HEK293 (cell line): ENCODE results near the gene KCTD6.

ENCODE experiments used
- KLF1 ChIP-seq: fragments of 450-650 bp; formaldehyde crosslinking; IDR thresholded peaks from 2 replicates; pipeline ENCODE4 v1.5.1; 2016; ENCODE audit warnings: missing biosample characterization, missing genetic modification characterization
- MYNN ChIP-seq: fragments of 450-650 bp; formaldehyde crosslinking; IDR thresholded peaks from 2 replicates; pipeline ENCODE4 v1.5.1; 2016; ENCODE audit warnings: missing biosample characterization, missing genetic modification characterization, borderline replicate concordance
- REST ChIP-seq: fragments of 450-650 bp; formaldehyde crosslinking; IDR thresholded peaks from 2 replicates; pipeline ENCODE4 v1.5.1; 2016; ENCODE audit warnings: missing biosample characterization, missing genetic modification characterization
- ZEB2 ChIP-seq: fragments of 450-650 bp; formaldehyde crosslinking; IDR thresholded peaks from 2 replicates; pipeline ENCODE4 v1.5.1; 2016; ENCODE audit warnings: missing biosample characterization, missing genetic modification characterization
- ZFP37 ChIP-seq: fragments of 450-650 bp; formaldehyde crosslinking; IDR thresholded peaks from 2 replicates; pipeline ENCODE4 v1.5.1; 2016; ENCODE audit warnings: missing biosample characterization, missing genetic modification characterization
- ZNF140 ChIP-seq: fragments of 450-650 bp; formaldehyde crosslinking; IDR thresholded peaks from 2 replicates; pipeline ENCODE4 v1.5.1; 2016; ENCODE audit warnings: missing biosample characterization, missing genetic modification characterization
- ZNF16 ChIP-seq: fragments of 450-650 bp; formaldehyde crosslinking; IDR thresholded peaks from 2 replicates; pipeline ENCODE4 v1.5.1; 2016; ENCODE audit warnings: low read depth, missing biosample characterization, missing genetic modification characterization
- ZNF239 ChIP-seq: fragments of 450-650 bp; formaldehyde crosslinking; IDR thresholded peaks from 2 replicates; pipeline ENCODE4 v1.5.1; 2016; ENCODE audit warnings: missing biosample characterization, missing genetic modification characterization
- ZNF350 ChIP-seq: fragments of 450-650 bp; formaldehyde crosslinking; IDR thresholded peaks from 2 replicates; pipeline ENCODE4 v1.5.0; 2017; ENCODE audit warnings: missing biosample characterization, mild to moderate bottlenecking, missing genetic modification characterization
- ZNF664 ChIP-seq: fragments of 450-650 bp; formaldehyde crosslinking; IDR thresholded peaks from 2 replicates; pipeline ENCODE4 v1.5.1; 2016; ENCODE audit warnings: missing biosample characterization, missing genetic modification characterization
- TF ChIP-seq, protein P1 (sequence below): fragments of 450-650 bp; formaldehyde crosslinking; IDR thresholded peaks from 2 replicates; pipeline ENCODE4 v1.5.1; 2016; ENCODE audit warnings: missing biosample characterization, missing genetic modification characterization
- TF ChIP-seq, protein P2 (sequence below): fragments of 450-650 bp; formaldehyde crosslinking; IDR thresholded peaks from 2 replicates; pipeline ENCODE4 v1.5.1; 2016; ENCODE audit warnings: missing biosample characterization, missing genetic modification characterization

- TF ChIP-seq, protein P1, sequence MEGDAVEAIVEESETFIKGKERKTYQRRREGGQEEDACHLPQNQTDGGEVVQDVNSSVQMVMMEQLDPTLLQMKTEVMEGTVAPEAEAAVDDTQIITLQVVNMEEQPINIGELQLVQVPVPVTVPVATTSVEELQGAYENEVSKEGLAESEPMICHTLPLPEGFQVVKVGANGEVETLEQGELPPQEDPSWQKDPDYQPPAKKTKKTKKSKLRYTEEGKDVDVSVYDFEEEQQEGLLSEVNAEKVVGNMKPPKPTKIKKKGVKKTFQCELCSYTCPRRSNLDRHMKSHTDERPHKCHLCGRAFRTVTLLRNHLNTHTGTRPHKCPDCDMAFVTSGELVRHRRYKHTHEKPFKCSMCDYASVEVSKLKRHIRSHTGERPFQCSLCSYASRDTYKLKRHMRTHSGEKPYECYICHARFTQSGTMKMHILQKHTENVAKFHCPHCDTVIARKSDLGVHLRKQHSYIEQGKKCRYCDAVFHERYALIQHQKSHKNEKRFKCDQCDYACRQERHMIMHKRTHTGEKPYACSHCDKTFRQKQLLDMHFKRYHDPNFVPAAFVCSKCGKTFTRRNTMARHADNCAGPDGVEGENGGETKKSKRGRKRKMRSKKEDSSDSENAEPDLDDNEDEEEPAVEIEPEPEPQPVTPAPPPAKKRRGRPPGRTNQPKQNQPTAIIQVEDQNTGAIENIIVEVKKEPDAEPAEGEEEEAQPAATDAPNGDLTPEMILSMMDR (tag by site-specific recombination), result no peak
- no peak for TF ChIP-seq ZNF350 (tag by site-specific recombination)
- no peak for TF ChIP-seq ZNF664 (tag by site-specific recombination)
- no peak for TF ChIP-seq KLF1 (tag by site-specific recombination)
- no peak for TF ChIP-seq REST (tag by site-specific recombination)
- TF ChIP-seq, protein P2, sequence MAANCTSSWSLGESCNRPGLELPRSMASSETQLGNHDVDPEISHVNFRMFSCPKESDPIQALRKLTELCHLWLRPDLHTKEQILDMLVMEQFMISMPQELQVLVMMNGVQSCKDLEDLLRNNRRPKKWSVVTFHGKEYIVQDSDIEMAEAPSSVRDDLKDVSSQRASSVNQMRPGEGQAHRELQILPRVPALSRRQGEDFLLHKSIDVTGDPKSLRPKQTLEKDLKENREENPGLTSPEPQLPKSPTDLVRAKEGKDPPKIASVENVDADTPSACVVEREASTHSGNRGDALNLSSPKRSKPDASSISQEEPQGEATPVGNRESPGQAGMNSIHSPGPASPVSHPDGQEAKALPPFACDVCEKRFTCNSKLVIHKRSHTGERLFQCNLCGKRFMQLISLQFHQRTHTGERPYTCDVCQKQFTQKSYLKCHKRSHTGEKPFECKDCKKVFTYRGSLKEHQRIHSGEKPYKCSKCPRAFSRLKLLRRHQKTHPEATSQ (tag by site-specific recombination), result no peak
- no peak for TF ChIP-seq ZNF16 (tag by site-specific recombination)
- TF ChIP-seq ZNF239 (tag by site-specific recombination), result no peak
- TF ChIP-seq MYNN (tag by site-specific recombination), result no peak
- TF ChIP-seq ZNF140 (tag by site-specific recombination), result no peak
- TF ChIP-seq ZFP37, result no peak
- TF ChIP-seq ZEB2 (tag by site-specific recombination), result no peak
These were observed 915 bp upstream of the KCTD6 start for GRCh38 chr3:58490860-58491501.
